ENCODE data around the gene YTHDC1. TPM values are rescaled to one million over a fixed set of nuclear protein-coding genes. Genes with fewer than 3 reads are reported as not detected.

The YTHDC1 gene
- total RNA-seq, 2 donors from 2014 or later: 86.0 to 91.7 TPM

DNA sequence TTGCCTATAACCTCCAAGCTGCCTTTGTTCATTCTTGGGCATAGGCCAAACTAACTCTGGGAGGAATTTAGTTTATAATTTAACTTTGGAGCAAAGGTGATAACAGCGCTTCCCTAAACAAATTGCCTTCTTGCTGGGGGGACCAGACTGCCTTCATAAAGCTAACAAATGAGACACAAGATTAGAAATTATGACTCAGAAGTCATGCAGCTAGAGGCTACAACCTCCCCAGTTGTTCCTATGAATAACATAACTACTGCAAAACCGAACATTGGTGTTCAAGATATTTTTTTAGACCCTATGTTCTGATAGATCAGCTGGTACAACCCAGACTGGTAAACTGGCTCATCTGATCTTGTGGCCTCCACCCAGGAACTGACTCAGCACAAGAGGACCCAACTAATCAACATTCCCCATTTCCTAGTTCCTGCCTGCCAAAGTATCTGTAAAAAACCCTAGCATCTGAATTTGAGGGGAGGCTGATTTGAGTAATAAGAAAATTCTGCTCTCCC lies 82.4 kb downstream of the YTHDC1 start:
- H3K4me3 Mint-ChIP-seq: no peak overlapping the region
- no peak for ATAC-seq
- peaks cover 18 to 21% of the 10 kb centered on the region in 2 donors for H3K4me1 Mint-ChIP-seq (ENCODE audit: low read depth in 2 of 2)
- H3K9me3 Mint-ChIP-seq: no peaks in the 10 kb centered on the region
- no peak for DNase-seq (ENCODE audit: low spot score)
- no peaks in the 10 kb centered on the region for H3K36me3 Mint-ChIP-seq
- peak overlapping the region; percentile 31 to 77 for H3K27ac Mint-ChIP-seq
- H3K27me3 Mint-ChIP-seq: no peaks in the 10 kb centered on the region

DNA sequence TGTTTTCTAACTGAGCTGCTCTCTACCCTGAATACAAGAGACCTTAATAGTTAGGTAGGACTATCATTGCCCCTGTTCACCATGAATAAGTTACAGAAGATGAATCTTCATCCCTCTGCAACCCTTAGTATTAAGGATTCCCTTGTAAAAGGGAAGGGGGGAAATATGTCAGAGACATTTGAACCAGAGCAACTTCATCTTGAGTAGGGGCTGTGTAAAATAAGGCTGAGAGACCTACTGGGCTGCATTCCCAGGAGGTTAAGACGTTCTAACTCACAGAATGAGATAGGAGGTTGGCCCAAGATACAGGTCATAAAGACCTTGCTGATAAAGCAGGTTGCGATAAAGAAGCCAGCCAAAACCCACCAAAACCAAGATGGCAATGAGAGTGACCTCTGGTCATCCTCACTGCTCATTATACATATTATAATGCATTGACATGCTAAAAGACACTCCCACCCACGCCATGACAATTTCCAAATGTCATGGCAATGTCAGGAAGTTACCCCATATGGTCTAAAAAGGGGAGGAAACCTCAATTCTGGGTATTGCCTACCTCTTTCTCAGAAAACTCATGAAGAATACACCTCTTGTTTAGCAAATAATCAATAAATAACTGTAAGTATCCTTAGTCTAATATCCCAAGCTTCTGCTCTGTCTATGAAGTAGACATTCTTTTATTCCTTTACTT lies 84.9 kb downstream of the YTHDC1 start:
- peaks cover 18 to 21% of the 10 kb centered on the region in 2 donors for H3K4me1 Mint-ChIP-seq (ENCODE audit: low read depth in 2 of 2)
- H3K36me3 Mint-ChIP-seq: no peaks in the 10 kb centered on the region
- no peaks in the 10 kb centered on the region for H3K9me3 Mint-ChIP-seq
- H3K4me3 Mint-ChIP-seq: no peak overlapping the region
- DNase-seq (ENCODE audit: low spot score) (no peak), ATAC-seq (no peak)
- H3K27me3 Mint-ChIP-seq: peaks cover 0 to 2% of the 10 kb centered on the region in 2 donors
- peak overlapping the region in 1 of 2 donors; percentile 77 for H3K27ac Mint-ChIP-seq

Other genes starting within 250 kb of the YTHDC1 start
- not detected for gene TMPRSS11F, start 220.2 kb downstream of the YTHDC1 start, total RNA-seq
- gene TMPRSS11B, start 104.4 kb downstream of the YTHDC1 start, total RNA-seq: not detected
- not detected for gene TMPRSS11E, start 97.4 kb upstream of the YTHDC1 start, total RNA-seq
- not detected for gene UGT2B17, start 226.2 kb upstream of the YTHDC1 start, total RNA-seq

All from natural killer cell treated with Interleukin-12 subunit alpha and Interleukin-12 subunit beta and Interleukin-15 and Interleukin-18, amount 100 ng/mL, for 72 hours (primary cell).